GM18861 (cell line): ENCODE measurements around the gene FHL2.

ENCODE experiments used
- ATAC-seq: cut with Tn5 transposase; IDR thresholded peaks from one replicate; pipeline ENCODE4 v1.9.1; 2021; ENCODE audit not compliant: unreplicated experiment

The FHL2 gene

GRCh38 chr2:105422801-105423200, 23.9 kb upstream of the FHL2 start:
- no peak for ATAC-seq

DNA sequence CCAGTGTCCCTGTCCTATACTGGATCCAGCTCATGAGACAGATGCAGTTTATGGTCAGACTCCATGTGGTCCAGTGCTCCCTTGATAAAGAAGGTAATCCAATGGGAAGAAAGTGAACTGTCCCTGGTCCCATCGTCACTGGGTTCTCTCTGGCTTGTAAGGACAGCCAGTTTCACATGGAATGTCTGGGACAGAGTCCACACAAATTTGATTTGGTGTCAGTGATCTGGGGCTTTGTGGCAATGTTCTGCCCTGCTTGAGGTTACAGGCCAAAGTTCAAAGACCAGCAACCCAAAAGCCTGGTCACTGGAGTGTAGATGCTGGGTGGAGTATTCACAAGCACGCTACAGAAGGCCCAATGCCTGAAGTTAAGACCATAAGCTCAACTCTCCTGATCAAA, 22.2 kb upstream of the FHL2 start:
- ATAC-seq = no peak

DNA sequence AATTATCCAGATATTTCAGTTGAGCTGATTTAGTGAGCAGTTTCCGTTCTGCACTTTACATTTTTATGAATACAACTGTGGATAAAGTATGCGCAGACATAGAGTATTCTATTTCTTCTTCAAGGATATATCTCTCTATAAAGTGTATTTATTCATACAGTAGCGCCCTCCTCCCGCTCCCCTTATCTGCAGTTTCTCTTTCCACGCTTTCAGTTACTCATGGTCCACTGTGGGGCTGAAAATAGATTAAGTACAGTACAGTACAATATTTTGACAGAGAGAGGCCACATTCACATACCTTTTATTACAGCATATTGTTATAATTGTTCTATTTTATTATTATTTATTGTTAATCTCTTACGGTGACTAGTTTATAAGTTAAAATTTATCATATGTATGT, 19.7 kb upstream of the FHL2 start:
- no peak for ATAC-seq

GRCh38 chr2:105417857-105418436, 19.1 kb upstream of the FHL2 start:
- no peak for ATAC-seq

DNA sequence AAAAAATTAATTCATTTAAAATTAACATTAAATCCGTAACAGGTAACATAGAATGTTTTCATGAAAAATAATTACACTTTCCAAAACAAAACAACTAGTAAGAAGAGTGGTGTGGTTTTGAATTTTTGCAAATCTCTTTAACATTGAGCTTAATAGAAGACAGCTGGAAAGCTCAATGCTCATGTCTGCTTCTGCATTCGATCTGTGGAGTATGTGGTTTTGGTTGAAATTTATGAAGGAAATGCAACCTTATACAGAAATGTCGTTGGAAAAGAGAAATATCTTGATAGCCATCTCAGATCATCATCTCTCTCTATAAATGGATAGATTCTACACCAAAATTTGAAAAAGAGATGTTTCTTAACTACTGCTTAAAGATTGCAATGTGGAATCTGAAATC, 17.3 kb upstream of the FHL2 start:
- no peak for ATAC-seq

GRCh38 chr2:105415007-105415406, 16.2 kb upstream of the FHL2 start:
- no peak for ATAC-seq

DNA sequence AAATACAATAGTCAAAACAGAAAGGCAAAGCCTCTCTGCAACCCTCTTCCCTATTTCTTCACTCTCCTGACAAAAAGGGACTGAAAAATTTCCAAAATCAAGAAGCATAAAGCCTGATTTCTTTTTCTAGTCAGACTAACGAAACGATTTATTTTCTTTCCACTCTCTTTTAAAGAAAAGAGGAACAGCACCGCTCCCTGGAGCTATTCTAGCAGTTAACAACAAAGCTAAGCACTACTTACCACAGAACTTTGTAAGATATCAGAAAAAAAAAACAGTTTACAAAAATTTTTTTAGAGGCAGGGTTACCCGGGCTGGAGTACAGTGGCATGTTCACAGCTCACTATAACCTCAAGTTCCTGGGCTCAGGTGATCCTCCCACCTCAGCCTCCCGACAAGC, 14.4 kb upstream of the FHL2 start:
- no peak for ATAC-seq

GRCh38 chr2:105412584-105412983, 13.7 kb upstream of the FHL2 start:
- ATAC-seq = no peak

DNA sequence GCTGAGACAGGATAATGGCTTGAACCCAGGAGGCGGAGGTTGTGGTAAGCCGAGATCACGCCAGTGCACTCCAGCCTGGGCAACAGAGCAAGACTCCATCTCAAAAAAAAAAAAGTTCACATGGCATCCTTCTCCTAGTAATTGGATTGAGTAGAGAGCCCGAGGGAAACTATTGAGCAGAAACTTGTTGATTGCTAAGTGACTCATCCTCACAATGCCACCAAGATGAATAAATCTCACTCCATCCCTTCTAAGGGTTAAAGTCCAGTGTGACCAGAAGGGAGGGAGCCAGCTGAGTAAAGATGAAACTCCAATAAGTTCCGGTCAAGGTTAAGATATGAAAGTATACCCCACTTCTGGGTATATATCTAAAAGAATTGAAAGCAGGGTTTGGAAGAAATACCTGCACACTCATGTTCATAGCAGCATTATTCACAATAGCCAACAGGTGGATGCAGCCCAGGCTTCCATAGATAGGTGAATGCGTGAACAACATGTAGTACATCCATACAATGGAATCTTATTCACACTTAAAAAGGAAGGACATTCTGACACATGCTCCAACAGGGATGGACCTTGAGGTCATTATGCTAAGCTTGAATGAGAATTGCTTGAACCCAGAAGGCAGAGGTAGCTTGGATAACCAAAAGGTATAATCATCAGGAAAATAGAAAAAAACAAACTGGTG, 13.0 kb upstream of the FHL2 start:
- ATAC-seq = peak; percentile 85

- ATAC-seq = no peak
These were observed 11.7 kb upstream of the FHL2 start for GRCh38 chr2:105410554-105410953.

DNA sequence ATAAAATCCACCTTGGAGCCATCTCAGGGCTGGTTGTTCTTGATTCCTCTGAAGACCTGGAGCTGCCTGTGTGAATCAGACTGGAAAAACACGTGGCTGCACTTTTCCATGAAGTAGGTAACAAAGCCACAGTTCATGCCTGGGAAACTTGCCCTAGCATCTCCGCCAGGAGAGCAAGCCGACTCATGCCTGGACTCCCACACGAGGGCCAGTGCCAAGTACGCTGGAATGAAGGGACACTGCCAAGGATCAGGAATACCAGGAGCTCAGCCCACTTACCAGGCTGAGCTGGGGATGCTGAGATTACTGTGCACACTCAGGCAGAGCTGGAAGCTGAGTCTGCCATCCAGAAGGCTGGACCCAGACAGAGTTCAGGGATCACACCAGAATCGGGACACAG, 10.9 kb upstream of the FHL2 start:
- no peak for ATAC-seq

DNA sequence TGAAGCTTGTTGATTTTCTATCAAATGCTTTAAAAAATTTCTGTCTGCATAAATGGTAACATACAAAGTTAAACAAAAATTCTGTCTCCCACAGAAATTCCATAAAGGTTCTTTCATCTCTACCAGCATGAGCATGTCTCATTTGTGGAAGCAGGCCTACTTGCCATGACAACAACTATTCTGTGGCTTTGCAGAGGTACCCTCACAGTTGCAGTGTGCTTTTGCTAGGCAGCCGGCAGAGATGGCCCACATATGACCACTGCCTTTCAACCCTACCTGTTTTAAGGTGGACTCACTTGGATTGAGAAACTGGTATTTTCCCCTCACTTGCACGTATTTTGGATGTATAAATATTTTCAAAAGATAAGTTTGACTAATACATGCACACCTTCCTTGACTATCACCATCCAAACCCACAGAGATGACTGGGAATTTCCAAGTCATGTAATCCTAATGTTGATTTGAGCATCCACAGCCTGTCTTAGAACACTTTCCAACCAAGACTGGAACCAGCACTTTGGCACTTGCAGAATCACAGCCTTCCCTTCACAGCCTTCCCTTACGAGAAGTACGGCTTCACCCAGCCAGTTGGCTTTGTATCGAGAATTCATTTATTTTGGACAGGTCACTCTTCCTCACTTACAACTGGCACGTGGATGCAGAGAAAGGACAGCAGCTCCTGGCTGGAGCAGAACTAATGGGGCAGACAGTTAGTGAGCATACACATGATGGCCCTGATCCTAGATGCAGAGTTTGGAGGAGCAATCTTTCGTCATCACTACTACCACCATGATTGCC, 9.3 kb upstream of the FHL2 start:
- ATAC-seq = no peak

GRCh38 chr2:105406221-105406620, 7.4 kb upstream of the FHL2 start:
- no peak for ATAC-seq

- ATAC-seq = no peak
These were observed 6.4 kb upstream of the FHL2 start for GRCh38 chr2:105405291-105405690.

- ATAC-seq = no peak
These were observed 5.9 kb upstream of the FHL2 start for GRCh38 chr2:105404736-105405135.

DNA sequence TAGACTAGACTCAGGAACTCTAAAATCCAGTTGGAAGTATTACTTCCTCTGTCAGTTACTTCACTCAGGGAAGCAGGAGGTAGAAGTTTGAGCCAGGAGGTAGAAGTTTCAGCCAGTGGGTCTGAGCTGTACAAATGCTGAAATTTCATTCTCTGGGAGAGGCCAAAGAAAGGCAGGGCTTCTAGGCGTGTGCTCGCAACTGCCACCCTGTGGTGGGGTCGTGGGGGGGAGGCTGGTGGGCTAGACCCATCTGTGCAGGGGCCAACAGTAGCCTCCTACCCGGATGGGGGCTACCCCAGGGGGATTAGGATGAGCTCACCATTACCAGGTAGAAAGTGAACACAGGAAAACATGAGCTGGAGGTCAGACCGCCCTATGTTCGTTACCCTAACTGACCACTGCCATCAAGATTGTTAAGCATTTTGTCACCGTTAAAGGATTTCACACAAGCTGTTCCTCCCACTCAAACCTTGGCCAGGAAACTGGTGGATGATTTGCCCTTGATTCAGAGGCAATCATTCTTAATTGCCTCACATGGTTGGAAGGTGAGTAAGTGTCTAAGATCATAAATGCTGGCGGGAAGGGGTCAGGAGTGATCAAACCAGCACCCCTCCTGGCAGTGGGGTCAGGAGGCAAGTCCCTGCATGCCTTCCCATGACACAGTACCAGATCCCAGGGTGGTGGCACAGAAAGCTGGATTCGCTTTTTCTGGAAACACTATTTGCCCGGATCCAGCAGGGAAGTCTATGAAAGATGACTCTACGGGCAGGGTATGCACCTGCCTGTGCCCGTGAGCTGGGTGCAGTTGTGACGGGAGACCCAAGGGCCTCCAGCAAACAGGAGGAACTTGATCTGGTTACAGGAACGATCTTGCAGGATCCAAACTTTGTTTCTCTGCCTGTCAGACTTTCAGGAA, 5.2 kb upstream of the FHL2 start:
- no peak for ATAC-seq

DNA sequence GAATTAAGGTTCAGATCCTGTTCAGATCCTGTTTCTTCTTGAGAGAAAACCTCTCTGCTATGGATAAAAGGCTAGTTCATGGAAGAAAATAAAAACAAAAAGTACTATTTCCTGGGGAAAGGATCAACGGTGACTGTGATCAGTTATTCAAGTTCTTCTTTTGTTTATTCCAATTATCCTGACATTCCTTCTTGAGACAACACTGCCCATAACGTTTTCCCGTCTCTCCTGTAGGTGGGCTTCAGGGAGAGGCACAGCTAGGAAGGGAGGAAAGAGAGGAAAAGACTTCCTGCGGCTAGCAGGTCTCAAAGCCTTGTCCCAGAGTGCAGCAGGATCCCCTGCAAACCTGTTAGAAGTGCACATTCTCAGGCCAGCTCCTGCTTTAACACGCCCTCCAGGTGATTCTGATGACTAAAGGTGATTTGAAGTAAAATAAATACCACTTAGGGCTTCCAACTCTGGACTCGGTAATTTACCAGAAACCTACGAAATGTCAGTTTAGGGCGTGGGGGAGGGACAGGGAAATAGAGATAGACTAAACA, 4.5 kb upstream of the FHL2 start:
- ATAC-seq = no peak

- ATAC-seq = no peak
These were observed 4.0 kb upstream of the FHL2 start for GRCh38 chr2:105402809-105403208.

DNA sequence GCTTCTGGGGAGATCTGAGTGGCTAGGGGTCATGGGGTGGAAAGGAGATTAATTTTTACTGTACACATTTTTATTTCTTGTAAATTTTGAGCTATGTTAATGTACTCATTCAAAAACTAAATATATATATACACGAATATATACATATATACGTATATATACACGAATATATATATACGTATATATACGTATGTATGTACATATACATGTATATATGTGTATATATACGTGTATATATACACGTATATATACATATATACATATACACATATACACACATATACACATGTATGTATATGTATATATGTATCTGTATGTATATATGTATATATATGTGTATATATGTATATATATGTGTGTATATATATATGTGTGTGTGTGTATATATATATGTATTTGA, 3.0 kb upstream of the FHL2 start:
- no peak for ATAC-seq

DNA sequence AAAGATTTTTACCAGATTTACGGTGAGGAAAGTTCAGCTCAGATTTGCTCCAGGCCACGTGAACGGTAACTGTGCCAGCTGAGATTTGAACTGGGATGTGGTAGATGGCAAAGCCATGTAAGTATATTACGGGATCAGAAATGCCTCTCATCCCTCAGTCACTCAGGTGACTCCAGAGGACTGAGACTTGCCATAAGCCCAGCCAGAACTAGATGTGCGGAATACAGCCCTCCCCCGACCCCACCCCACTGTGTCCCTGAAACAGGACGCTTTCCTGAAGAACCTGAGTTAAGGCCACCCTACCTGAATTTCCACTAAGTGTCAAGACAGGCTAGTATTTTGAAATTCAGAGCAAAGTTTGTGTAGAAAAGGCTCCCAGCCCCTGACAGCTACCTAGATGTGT, 1.3 kb upstream of the FHL2 start:
- no peak for ATAC-seq
